AML-193 (cell line): ENCODE results near the gene CLEC16A.
A peak's percentile ranks its signal among the peaks of the same experiment; 100 is the strongest.

ENCODE experiments used
- DNase-seq, 2 experiments: peaks; one replicate each; lab custom pipeline; 2025; lab: John Stamatoyannopoulos, UW

Gene CLEC16A

GRCh38 chr16:11060842-11061241 lies 116.5 kb downstream of the CLEC16A start:
- no peak for DNase-seq

GRCh38 chr16:11061629-11062270 lies 117.4 kb downstream of the CLEC16A start:
- DNase-seq: no peak

GRCh38 chr16:11063448-11064201 lies 119.3 kb downstream of the CLEC16A start:
- no peak for DNase-seq

GRCh38 chr16:11064202-11064540 lies 119.8 kb downstream of the CLEC16A start:
- DNase-seq: no peak

- DNase-seq: no peak
These were observed 120.5 kb downstream of the CLEC16A start for GRCh38 chr16:11064851-11065250.

- DNase-seq: peak; percentile 83 to 92
These were observed 122.0 kb downstream of the CLEC16A start for GRCh38 chr16:11066261-11066870.

- no peak for DNase-seq
These were observed 122.9 kb downstream of the CLEC16A start for GRCh38 chr16:11067266-11067665.

GRCh38 chr16:11067697-11068141 lies 123.4 kb downstream of the CLEC16A start:
- no peak for DNase-seq

GRCh38 chr16:11071829-11072228 lies 127.5 kb downstream of the CLEC16A start:
- DNase-seq: no peak

GRCh38 chr16:11072420-11073153 lies 128.2 kb downstream of the CLEC16A start:
- DNase-seq: no peak

- DNase-seq: no peak
These were observed 129.1 kb downstream of the CLEC16A start for GRCh38 chr16:11073407-11073999.

GRCh38 chr16:11074131-11074530 lies 129.8 kb downstream of the CLEC16A start:
- DNase-seq: no peak

GRCh38 chr16:11075163-11075562 lies 130.8 kb downstream of the CLEC16A start:
- DNase-seq: no peak

GRCh38 chr16:11076259-11077018 lies 132.1 kb downstream of the CLEC16A start:
- no peak for DNase-seq

- no peak for DNase-seq
These were observed 134.6 kb downstream of the CLEC16A start for GRCh38 chr16:11078812-11079459.

- DNase-seq: no peak
These were observed 135.4 kb downstream of the CLEC16A start for GRCh38 chr16:11079652-11080187.

- DNase-seq: no peak
These were observed 136.1 kb downstream of the CLEC16A start for GRCh38 chr16:11080327-11080967.

- no peak for DNase-seq
These were observed 136.8 kb downstream of the CLEC16A start for GRCh38 chr16:11080999-11081630.

- no peak for DNase-seq
These were observed 137.9 kb downstream of the CLEC16A start for GRCh38 chr16:11082108-11082859.
